ENCODE results near the gene SLCO4A1. TPM values are rescaled to one million over a fixed set of nuclear protein-coding genes. Genes with fewer than 3 reads are reported as not detected.

The SLCO4A1 gene
- total RNA-seq, 1 donor from 2014 or later: 13.7 TPM

GRCh38 chr20:62652894-62653305 lies 10.6 kb downstream of the SLCO4A1 start:
- ATAC-seq: no peak

- ATAC-seq: no peak
Observed at GRCh38 chr20:62653373-62653772, 11.1 kb downstream of the SLCO4A1 start.

- ATAC-seq: no peak
Observed at GRCh38 chr20:62653951-62654685, 11.8 kb downstream of the SLCO4A1 start.

GRCh38 chr20:62655282-62656196 lies 13.2 kb downstream of the SLCO4A1 start:
- no peak for ATAC-seq

GRCh38 chr20:62656197-62656918 lies 14.1 kb downstream of the SLCO4A1 start:
- peak; percentile 41 for ATAC-seq

GRCh38 chr20:62656919-62657588 lies 14.8 kb downstream of the SLCO4A1 start:
- ATAC-seq: no peak

GRCh38 chr20:62657589-62657942 lies 15.3 kb downstream of the SLCO4A1 start:
- no peak for ATAC-seq

- ATAC-seq: no peak
Observed at GRCh38 chr20:62657956-62658355, 15.7 kb downstream of the SLCO4A1 start.

GRCh38 chr20:62658593-62659178 lies 16.4 kb downstream of the SLCO4A1 start:
- no peak for ATAC-seq

GRCh38 chr20:62659488-62660239 lies 17.4 kb downstream of the SLCO4A1 start:
- no peak for ATAC-seq

- ATAC-seq: no peak
Observed at GRCh38 chr20:62660240-62660615, 17.9 kb downstream of the SLCO4A1 start.

- ATAC-seq: no peak
Observed at GRCh38 chr20:62660768-62661167, 18.5 kb downstream of the SLCO4A1 start.

- ATAC-seq: no peak
Observed at GRCh38 chr20:62661647-62662046, 19.3 kb downstream of the SLCO4A1 start.

- peak; percentile 4 for ATAC-seq
Observed at GRCh38 chr20:62662422-62662821, 20.1 kb downstream of the SLCO4A1 start.

GRCh38 chr20:62663145-62664018 lies 21.1 kb downstream of the SLCO4A1 start:
- ATAC-seq: no peak

- ATAC-seq: no peak
Observed at GRCh38 chr20:62664019-62664971, 22.0 kb downstream of the SLCO4A1 start.

GRCh38 chr20:62665153-62665754 lies 23.0 kb downstream of the SLCO4A1 start:
- ATAC-seq: no peak

All from esophagus mucosa (tissue), 1 donor.